ENCODE measurements around the gene KRT33A.

KRT33A gene

DNA sequence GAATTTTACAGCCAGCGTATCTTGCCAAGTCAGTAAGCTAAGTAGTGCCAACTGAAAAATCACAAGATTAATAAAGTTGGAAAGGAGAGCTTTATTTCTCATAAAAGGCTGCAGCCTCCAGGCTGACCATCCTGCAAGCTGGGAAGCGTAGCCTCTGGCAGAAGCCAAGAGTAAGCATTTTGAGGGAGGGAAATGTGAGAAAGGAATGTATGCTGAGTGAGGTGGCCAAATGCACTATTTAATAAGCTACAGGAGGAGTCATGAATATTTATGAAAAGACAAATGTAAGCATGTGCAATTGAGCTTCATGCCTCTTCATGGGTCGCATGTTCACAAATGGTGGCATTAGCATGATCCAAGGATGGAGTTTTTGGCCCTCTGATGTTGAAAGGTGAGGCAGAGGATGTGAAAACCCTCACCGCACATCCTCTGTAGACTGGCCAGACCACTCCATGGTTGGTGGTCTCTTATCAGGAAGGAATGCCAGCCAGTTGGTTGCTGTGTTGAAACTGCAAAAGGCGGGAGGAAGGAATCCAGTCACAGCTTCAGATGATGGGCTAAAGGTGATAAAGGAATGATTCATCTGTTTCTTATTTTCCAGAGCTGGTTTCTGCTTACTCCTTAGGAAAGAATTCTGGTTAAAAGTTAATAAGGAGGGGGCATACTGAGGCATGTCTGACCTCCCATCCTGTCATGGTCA, 9.8 kb upstream of the KRT33A start:
- H3K4me2 ChIP-seq (ENCODE audit: low read depth, low read length): no peak overlapping the region
- no peaks in the 10 kb centered on the region for H4K20me1 ChIP-seq (ENCODE audit: insufficient read depth, low read length)
- H3K9ac ChIP-seq (ENCODE audit: low read length): no peak overlapping the region
- H3K9me2 ChIP-seq (replicated peaks; ENCODE audit: insufficient read depth, low read length): no peaks in the 10 kb centered on the region
- TF ChIP-seq, protein P1, sequence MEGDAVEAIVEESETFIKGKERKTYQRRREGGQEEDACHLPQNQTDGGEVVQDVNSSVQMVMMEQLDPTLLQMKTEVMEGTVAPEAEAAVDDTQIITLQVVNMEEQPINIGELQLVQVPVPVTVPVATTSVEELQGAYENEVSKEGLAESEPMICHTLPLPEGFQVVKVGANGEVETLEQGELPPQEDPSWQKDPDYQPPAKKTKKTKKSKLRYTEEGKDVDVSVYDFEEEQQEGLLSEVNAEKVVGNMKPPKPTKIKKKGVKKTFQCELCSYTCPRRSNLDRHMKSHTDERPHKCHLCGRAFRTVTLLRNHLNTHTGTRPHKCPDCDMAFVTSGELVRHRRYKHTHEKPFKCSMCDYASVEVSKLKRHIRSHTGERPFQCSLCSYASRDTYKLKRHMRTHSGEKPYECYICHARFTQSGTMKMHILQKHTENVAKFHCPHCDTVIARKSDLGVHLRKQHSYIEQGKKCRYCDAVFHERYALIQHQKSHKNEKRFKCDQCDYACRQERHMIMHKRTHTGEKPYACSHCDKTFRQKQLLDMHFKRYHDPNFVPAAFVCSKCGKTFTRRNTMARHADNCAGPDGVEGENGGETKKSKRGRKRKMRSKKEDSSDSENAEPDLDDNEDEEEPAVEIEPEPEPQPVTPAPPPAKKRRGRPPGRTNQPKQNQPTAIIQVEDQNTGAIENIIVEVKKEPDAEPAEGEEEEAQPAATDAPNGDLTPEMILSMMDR (IDR thresholded peaks at IDR 0.05; ENCODE audit: low read length): no peak
- TF ChIP-seq EZH2phosphoT487 (IDR thresholded peaks at IDR 0.05; ENCODE audit: low read length) (no peak), EZH2 (optimal IDR thresholded peaks at IDR 0.05; ENCODE audit: low read depth, low read length) (no peak)
- no peak overlapping the region for H3K27ac ChIP-seq (ENCODE audit: low read length)
- H3K36me3 ChIP-seq (replicated peaks; ENCODE audit: insufficient read depth, low read length): no peaks in the 10 kb centered on the region
- DNase-seq: no peak
- no peaks in the 10 kb centered on the region for H3F3A ChIP-seq (ENCODE audit: insufficient read depth, low read length)
- H3K4me1 ChIP-seq (ENCODE audit: low read length): no peaks in the 10 kb centered on the region
- H3K79me2 ChIP-seq (ENCODE audit: low read length): no peaks in the 10 kb centered on the region
- H3K9me3 ChIP-seq (replicated peaks; ENCODE audit: insufficient read depth, low read length): no peaks in the 10 kb centered on the region
- H3K27me3 ChIP-seq (replicated peaks; ENCODE audit: insufficient read depth, low read length): no peaks in the 10 kb centered on the region
- H3K4me3 ChIP-seq (ENCODE audit: low read length): no peak overlapping the region
- no peak overlapping the region for H2AFZ ChIP-seq (ENCODE audit: low read length)

DNA sequence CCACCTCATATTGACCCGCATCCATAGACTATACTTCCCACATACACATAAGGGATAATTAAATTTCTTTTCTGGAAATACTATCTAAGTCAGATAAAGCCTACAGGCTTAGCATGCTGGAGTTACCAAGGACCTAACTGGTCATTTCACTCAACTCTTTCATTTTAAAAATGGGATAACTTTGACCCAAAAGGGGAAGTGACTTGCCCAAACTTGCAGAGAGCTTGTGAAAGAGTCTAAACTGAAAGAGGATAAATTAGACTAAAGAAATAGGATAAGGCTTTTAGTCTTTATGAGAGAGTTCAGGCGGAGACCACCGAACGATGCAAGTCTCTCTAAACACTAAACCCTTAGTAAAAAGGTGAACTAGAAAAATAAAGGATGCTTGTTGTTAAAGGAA, 3.9 kb upstream of the KRT33A start:
- no peaks in the 10 kb centered on the region for H3K9me2 ChIP-seq (replicated peaks; ENCODE audit: insufficient read depth, low read length)
- H3F3A ChIP-seq (ENCODE audit: insufficient read depth, low read length): no peaks in the 10 kb centered on the region
- H3K4me1 ChIP-seq (ENCODE audit: low read length): no peaks in the 10 kb centered on the region
- no peak overlapping the region for H3K27ac ChIP-seq (ENCODE audit: low read length)
- no peaks in the 10 kb centered on the region for H3K79me2 ChIP-seq (ENCODE audit: low read length)
- no peak for DNase-seq
- H2AFZ ChIP-seq (ENCODE audit: low read length): no peak overlapping the region
- H3K9me3 ChIP-seq (replicated peaks; ENCODE audit: insufficient read depth, low read length): no peaks in the 10 kb centered on the region
- no peaks in the 10 kb centered on the region for H4K20me1 ChIP-seq (ENCODE audit: insufficient read depth, low read length)
- TF ChIP-seq EZH2 (optimal IDR thresholded peaks at IDR 0.05; ENCODE audit: low read depth, low read length): no peak
- TF ChIP-seq EZH2phosphoT487 (IDR thresholded peaks at IDR 0.05; ENCODE audit: low read length): no peak
- no peak overlapping the region for H3K9ac ChIP-seq (ENCODE audit: low read length)
- H3K4me2 ChIP-seq (ENCODE audit: low read depth, low read length): no peak overlapping the region
- H3K36me3 ChIP-seq (replicated peaks; ENCODE audit: insufficient read depth, low read length): no peaks in the 10 kb centered on the region
- no peaks in the 10 kb centered on the region; the same call in 1 of the 2 replicates for H3K27me3 ChIP-seq (replicated peaks; ENCODE audit: insufficient read depth, low read length)
- H3K4me3 ChIP-seq (ENCODE audit: low read length): no peak overlapping the region

DNA sequence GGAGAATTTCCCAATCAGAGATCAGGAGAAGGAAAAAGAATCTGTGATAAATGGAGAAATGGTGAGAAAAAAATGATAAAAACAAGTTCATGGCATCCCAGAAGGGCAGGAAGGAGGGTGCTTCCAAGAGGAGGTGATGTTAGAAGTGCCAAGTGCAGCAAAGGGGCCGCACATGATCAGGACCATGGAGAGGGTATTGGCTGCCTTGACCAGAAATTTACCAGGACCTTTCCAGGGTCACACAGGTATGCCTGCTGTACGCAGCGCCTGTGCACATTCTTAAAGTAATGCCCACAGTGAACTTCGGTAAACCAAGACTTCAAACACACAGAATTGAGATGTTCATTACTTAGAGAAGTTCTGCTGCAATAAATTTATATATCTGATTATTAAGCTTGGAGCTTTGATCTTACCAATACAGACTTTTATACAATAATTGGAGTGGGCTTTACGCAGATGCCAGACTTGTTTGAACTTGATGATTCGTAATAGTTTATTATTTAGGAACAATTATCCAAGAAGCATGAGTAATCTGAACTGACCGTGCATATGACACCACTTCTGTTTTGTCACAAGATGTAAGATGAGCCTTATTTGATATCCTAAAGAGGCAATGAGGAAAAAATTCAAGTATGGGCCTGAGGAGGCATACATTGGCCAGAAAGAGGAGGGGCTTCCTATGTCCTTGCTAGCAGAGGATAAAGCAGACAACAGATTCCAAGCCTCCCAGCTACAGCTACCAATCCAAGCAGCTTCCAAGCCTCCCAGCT, 2.2 kb upstream of the KRT33A start:
- no peaks in the 10 kb centered on the region for H4K20me1 ChIP-seq (ENCODE audit: insufficient read depth, low read length)
- no peak overlapping the region for H3K9ac ChIP-seq (ENCODE audit: low read length)
- H3K9me3 ChIP-seq (replicated peaks; ENCODE audit: insufficient read depth, low read length): no peaks in the 10 kb centered on the region
- TF ChIP-seq EZH2phosphoT487 (IDR thresholded peaks at IDR 0.05; ENCODE audit: low read length) (no peak), EZH2 (optimal IDR thresholded peaks at IDR 0.05; ENCODE audit: low read depth, low read length) (no peak)
- TF ChIP-seq, protein P1 (IDR thresholded peaks at IDR 0.05; ENCODE audit: low read length): no peak
- no peaks in the 10 kb centered on the region; the same call in 1 of the 2 replicates for H3K27me3 ChIP-seq (replicated peaks; ENCODE audit: insufficient read depth, low read length)
- H3K36me3 ChIP-seq (replicated peaks; ENCODE audit: insufficient read depth, low read length): no peaks in the 10 kb centered on the region
- H3F3A ChIP-seq (ENCODE audit: insufficient read depth, low read length): no peaks in the 10 kb centered on the region
- no peaks in the 10 kb centered on the region for H3K4me1 ChIP-seq (ENCODE audit: low read length)
- no peak overlapping the region for H3K27ac ChIP-seq (ENCODE audit: low read length)
- H3K4me2 ChIP-seq (ENCODE audit: low read depth, low read length): no peak overlapping the region
- no peak overlapping the region for H3K4me3 ChIP-seq (ENCODE audit: low read length)
- H3K79me2 ChIP-seq (ENCODE audit: low read length): no peaks in the 10 kb centered on the region
- DNase-seq: no peak
- no peaks in the 10 kb centered on the region for H3K9me2 ChIP-seq (replicated peaks; ENCODE audit: insufficient read depth, low read length)
- H2AFZ ChIP-seq (ENCODE audit: low read length): no peak overlapping the region

All from MM.1S (cell line).